ENCODE measurements around the gene PLIN3. TPM values are rescaled to one million over a fixed set of nuclear protein-coding genes. Genes with fewer than 3 reads are reported as not detected.

PLIN3 gene
- total and polyA plus RNA-seq, 9 of the 15 experiments (the other 6 are each of a cell fraction or from before 2014, with no cell fraction given) = 7.5 to 75.6 (median 43.1) TPM

GRCh38 chr19:4870025-4870700, 2.7 kb upstream of the PLIN3 start (continued):
- TF ChIP-seq DPF2 (IDR thresholded peaks at IDR 0.05) (peak; percentile 98), TCF15 (CRISPR knock-in tag; IDR thresholded peaks at IDR 0.05) (no peak), ZNF584 (CRISPR knock-in tag; IDR thresholded peaks at IDR 0.05; ENCODE audit: low read depth) (0 out of 2 replicates have a peak, but pooled peaks have one; percentile 78), ZBTB2 (IDR thresholded peaks at IDR 0.05) (no peak; the same call in none of the 2 replicates), MCM3 (IDR thresholded peaks at IDR 0.05) (no peak), FOXK2 (conservative IDR thresholded peaks at IDR 0.05 in 1 of 2, IDR thresholded peaks at IDR 0.05 in 1 of 2; ENCODE audit: low read depth in 2 of 2) (0 out of 4 replicates have a peak, but pooled peaks of 1 of the 2 experiments have one; percentile 24), YBX1 (IDR thresholded peaks at IDR 0.05) (no peak), HLTF (IDR thresholded peaks at IDR 0.05) (peak; percentile 83), TRIM28 (IDR thresholded peaks at IDR 0.05) (peak; percentile 93), BDP1 (IDR thresholded peaks at IDR 0.05; ENCODE audit: insufficient read depth, insufficient read length) (no peak), ELF1 (tag; IDR thresholded peaks at IDR 0.05) (no peak), HSF4 (CRISPR knock-in tag; IDR thresholded peaks at IDR 0.05; ENCODE audit: borderline replicate concordance) (no peak), RNF2 (IDR thresholded peaks at IDR 0.05) (peak; percentile 88; the same call in 1 of the 2 replicates), STAT6 (CRISPR knock-in tag; IDR thresholded peaks at IDR 0.05) (no peak), E2F1 (CRISPR knock-in tag; IDR thresholded peaks at IDR 0.05) (no peak), SIN3A (IDR thresholded peaks at IDR 0.05; ENCODE audit: borderline replicate concordance in 2 of 2, control insufficient read depth in 1 of 2, low read depth in 2 of 2, low read length in 2 of 2) (no peak), HOMEZ (CRISPR knock-in tag; IDR thresholded peaks at IDR 0.05) (no peak), BCL6 (CRISPR knock-in tag; IDR thresholded peaks at IDR 0.05) (no peak), THAP7 (CRISPR knock-in tag; IDR thresholded peaks at IDR 0.05) (no peak), KDM5B (IDR thresholded peaks at IDR 0.05; ENCODE audit: insufficient replicate concordance, low read depth, low read length) (no peak), RCOR1 (IDR thresholded peaks at IDR 0.05; ENCODE audit: borderline replicate concordance in 1 of 2, low read depth in 2 of 2, low read length in 2 of 2) (peak; percentile 92 to 99)

All from K562 (cell line).